Right kidney (tissue), 1 donor: ENCODE data around the gene ACTRT2.

ENCODE experiments used
- DNase-seq: peaks from one replicate; pipeline ENCODE4 v3.0.0-alpha.2; 2016

Gene ACTRT2

DNA sequence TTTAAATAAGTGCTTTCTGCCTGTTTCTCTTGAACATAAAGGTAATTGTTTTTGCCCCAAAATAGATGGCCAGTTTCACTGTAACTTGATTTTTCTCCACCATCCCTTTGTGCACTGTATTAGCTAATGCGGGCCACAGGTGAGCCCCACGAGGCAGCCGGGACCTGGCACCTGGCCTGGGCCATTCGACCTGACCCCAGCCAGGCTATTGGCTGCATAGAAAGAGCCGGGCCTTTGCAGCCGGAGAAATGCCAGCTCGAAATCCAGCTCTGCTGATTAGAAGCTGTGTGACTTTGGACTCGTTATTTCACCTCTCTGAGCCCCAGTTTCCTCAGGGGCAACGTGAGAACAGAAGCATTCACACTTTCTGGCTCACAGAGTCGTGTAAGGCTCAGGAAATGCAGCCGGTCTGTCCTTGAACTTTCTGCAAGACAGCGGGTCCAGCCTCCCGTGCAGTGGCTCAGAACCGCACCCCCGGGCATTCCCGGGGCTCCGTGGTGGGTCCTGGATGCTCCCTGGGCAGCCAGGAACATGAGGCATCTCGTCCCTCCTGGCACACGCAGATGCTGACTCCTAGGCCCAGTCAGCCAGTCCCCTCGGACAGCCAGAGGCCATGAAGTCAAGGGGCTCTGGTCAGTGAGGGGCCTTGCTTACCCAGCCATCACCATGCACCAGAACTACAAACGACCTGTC, 37.4 kb upstream of the ACTRT2 start:
- no peak for DNase-seq

DNA sequence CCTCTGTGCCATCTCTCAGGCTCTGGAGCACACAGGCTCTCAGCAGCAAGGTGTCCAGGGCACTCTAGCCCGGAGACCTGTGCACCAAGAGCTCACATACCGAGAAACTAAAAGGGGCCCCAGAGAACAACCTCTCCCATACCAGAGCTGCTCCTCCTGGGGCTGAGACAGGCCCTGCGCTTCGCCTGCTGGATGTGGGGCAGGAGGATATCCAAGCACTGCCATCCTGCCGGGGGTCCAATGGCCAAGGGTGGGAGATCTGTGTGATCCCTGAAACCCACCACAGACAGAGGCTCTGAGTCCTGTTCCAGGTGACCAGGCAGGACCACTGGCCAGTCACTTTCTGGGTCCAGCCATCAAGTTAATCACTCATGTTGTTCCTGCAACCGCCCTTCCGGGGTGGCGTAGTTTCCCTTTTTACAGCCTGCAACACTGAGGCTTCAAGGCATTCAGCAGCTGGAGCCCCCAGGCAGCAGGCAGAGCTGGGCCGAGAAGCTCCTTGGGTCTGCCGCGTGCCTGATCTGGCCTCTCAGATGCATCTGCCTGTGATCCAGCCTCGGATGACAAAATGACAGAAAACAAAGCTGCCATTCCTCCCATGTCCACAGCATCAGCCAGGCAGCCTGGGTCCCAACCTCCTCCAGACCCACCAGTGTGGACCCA, 36.7 kb upstream of the ACTRT2 start:
- no peak for DNase-seq

DNA sequence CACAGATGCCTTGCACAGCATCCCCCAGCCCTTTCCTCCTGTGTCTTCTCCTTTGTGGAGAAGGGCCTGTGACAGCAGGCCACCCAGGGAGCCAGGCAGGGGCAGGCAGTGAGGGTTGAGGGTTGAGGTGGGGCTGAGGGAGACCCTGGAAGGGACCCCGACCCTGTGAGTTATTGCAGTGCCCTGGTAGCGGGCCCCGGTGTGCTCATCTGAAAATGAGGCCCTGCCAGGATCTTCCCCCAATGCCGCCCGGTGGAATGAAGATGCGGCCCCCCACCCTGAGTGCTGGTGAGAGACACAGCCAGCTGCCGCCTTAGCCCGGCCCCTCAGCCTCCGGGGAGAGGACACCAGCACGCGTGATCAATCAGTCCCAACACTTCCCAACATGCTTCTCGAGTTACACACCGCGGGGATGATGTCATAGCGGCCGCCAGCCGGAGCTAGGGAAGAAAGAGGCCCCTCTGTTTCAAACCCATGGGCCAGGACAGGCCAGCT, 36.2 kb upstream of the ACTRT2 start:
- DNase-seq = peak; percentile 50

DNA sequence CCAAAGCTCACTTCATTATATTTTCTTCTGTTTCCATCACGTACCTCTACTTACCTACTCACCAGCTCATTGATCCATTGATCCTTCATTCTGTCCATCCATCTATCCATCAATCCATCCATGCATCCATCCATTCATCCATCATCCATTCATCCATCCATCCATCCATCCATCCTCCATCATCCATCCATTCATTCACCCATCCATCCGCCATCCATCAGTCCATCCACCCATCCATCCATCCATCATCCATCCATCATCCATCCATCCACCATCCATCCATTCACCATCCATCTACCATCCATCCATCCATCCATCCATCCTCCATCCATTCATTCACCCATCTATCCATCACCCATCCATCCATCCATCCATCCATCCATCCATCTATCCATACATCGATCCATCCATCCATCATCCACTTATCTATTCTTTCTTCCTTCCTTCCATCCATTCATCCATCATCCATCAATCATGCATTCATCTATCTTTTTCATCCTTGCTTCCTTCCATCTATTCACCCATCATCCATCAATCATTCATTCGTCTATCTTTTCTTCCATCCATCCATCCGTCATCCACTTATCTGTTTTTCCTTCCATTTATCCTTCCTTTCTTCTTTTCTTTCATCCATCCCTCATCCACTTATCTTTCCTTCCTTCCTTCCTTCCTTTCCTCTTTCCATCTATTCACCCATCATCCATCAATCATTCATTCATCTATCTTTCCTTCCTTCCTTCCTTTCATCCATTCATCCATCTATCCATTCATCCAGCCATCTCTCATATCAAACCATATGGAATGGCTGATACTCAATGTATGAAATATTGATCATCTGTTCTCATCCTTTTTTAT, 35.3 kb upstream of the ACTRT2 start:
- no peak for DNase-seq

DNA sequence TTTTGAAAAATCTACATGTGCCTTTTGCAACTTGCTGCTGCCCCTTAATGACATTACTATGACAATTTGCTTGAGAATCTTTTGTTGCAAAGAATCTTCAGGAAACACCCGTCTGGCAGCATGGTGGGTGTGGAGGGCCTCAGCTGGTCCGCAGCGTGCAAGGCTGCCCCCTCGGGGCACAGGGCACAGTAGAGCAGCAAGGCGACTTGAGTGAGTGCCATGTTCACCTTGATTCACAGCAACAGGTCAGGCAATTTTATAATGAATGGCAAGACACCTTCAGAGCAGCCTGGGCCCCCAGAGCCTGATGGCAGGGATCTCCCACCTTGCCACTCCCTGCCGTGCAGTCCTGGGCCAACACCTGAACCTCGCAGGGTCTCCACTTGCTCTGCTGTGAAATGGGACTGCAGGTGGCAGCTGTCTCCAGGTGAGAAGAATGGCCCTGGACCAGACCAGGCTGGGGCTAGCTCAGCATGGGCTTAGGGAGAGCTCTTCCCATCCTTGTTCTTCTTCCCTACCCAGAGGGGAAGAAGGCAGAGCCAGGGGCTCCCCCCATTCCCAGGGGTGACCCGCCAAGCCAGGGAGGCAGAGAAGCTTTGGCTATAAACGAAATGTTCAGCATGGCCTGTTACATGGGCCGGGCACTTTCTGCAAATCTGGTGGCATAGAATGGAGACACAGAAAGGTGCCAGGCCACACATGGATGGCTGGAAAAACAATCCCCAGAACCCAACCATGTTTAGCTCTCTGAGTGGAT, 34.5 kb upstream of the ACTRT2 start:
- no peak for DNase-seq

DNA sequence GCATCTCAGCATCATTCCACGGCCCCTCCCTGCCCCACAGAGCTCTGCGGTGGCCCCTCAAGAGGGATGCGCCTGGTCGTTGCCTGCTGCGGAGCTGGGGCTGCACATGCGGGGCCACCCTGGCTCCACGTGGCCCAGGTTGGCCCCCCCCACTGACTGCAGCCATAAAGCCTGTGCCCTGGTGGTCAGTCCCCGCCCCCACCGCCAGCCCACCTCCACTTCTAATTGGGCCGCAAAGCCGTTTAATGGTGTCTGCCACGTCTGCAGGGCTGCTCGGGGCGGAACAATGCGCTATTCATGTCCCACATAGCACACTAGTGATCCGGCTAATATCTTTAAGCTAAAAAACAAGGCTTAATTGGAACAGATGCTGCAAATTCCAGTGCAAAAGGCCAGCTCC, 33.5 kb upstream of the ACTRT2 start:
- no peak for DNase-seq

DNA sequence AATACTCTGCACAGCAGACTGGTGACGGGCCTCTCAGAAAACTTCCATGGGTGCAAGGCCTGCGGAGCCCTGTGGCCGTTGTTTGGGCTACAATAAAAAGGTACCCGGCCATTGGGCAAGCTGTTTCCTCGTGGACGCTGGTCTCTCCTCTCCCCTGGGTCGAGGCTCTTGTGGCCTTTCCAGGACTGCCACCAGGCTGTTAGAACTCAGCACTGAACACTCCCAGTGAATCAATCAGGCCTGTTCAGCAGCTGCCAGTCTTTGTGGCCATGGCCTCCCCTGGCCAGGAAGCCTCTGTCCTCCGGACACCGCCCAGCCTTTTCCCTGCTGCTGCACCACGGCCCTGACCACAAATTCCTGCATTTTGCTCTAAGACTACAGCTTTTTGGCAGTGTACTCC, 33.0 kb upstream of the ACTRT2 start:
- no peak for DNase-seq

DNA sequence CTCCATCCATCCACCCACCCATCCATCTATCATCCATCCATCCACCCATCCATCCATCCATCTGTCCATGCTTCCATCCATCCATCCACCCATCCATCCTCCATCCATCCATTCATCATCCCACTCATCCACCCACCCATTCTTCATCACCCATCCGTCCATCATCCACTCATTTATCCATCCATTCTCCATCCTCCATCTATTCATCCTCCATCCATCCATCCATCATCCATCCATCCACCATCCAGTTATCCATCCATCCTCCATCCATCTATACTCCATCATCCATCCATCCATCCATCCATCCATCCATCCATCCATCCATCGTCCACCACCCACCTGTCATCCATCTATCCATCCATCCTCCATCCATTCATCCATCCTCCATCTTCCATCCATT, 32.1 kb upstream of the ACTRT2 start:
- no peak for DNase-seq

DNA sequence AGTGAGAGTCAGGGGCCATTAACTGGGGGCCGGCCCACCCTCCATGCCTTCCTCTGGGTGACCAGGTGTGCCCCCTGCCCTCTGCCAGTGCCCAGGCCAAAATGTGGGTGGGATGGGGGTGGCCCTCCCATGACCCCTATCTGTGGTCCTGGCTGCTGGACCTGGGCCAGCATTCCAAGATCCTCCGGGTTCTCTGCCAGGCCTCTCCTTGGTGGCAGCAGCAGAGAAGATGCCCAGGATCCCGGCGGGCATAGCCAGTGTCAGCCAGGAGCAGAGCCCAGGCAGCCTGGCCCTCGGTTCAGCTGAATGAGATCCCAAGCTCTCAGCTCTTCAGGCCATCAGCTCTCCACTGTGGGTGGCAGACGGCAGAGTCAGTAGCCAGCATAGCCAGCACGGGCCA, 31.3 kb upstream of the ACTRT2 start:
- DNase-seq = no peak

DNA sequence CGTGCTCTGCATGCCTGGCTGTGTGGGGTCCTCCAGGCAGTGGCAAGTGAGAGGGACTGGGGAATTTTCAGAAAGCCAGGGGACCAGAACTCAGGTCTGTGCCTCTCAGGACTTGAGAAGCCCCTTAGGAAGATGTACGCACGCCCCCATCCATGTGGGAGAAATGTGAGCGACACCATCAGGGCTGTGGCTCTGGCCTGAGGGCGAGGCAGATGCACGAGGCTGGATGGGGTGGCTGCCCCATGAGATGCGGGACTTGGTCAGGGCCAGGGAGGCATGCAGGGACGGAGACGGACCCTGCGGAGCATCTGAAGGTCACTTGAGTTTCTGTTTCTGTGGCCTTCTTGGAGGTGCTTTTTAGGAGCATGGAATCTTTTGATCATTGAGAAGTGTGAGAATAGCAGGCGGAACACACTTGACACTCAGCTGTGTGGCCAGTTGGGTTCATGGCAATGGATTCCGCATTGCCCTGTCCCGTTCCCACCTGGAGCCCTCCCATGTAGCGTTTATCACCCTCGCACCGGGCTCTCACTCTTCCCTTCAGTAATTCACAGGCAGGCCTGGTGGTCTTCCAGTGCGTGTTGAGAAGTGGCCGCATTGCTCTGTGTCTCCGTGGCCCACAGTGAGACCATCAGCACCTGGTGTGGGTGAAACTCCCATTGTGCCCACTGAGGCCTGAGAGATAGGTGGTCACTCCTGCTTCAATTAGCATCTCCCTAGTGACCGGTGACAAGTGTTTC, 30.7 kb upstream of the ACTRT2 start:
- no peak for DNase-seq

DNA sequence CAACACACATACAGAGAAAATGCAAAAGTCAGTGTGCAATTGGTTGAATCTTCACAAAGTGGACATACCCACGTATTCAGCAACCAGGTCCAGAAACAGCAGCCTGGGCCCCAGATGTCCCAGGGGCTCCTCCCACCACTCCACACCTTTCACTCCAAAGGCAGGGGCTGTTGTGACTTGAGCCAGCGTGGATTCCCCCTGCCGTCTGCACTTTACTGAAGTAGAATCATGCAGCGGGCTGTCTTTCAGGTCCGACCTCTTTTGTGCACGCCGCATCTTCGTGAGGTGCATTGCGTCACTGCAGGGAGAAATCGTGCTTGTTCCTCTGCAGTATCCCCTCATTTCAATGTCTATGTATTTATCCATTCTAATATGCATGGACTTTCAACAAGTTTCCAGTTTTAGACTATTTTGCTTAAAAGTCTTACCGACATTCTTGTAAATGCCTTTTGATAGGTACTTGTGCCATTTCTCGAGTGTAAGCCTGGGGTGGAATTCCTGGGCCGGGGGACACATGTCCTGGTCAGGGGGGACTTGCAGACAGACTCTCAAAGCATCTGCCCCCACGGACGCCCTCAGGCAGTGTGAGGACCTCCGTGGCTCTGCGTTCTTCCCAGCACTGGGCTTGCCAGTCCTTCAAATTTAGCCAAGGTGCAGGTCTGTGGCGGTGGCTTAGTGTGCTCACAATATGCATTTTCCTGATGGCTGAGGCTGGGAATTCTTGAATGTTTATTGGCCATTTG, 29.3 kb upstream of the ACTRT2 start:
- DNase-seq = no peak

DNA sequence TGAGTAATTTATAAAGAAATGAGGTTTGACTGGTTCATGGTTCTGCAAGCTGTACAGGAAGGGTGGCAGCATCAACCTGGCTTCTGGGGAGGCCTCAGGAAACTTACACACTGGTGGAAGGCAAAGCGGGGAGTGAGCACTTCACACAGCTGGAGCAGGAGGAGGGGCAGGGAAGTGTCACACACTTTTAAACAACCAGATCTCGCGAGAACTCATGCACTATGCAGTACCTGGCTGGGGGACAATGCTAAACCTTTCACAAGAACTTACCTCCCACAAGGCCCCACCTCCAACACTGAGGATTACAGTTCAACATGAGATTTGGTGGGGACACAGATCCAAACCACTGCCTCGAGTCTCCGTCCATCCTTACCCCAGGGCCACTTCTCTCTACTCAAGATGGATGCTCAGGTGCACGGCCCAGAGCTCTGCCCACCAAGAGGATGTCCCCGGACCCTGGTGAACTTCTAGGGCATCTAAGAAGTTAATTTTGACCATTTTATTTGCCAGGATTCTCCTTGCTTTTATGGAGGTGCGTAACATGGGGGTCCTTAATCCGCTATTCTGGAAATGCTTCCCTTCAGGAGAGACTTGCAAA, 22.7 kb upstream of the ACTRT2 start:
- no peak for DNase-seq

DNA sequence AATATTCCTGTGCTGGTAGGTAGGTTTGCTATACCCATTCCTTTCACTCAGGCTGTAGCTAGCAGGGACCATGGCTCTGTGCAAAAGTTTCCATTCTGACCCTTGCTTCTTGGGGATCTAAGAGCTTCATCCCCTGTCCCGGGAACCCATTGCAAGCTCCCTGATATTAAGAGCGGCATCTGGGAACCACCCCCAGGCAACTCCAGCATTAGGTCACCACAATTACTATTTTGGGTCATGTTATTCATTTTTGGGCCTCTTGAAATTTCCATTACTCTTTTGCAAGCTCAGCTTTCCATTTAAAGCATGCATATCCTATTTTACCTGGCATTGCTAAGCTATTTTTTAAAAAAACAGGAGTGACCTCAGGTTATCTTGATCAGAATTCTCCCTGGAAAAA, 22.1 kb upstream of the ACTRT2 start:
- no peak for DNase-seq

DNA sequence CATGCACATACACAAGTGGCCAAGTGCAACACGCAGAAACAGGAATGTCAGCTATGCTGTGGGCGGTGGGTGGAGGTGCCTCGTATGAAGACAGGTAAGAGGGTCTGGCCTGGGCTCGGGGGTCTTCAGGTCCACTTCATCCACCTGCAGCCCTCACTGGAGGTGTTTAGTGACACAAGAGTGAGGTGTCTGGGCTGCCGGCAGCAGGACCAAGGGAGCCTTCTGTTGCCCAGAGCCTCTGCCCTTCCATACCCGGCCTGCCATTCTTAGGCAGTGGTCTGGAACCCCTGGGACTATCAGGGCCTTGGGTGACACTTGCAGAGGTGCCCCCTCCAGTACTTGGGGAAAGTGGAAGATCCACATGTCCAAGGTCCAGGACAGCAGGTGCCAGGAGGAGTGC, 21.7 kb upstream of the ACTRT2 start:
- no peak for DNase-seq

DNA sequence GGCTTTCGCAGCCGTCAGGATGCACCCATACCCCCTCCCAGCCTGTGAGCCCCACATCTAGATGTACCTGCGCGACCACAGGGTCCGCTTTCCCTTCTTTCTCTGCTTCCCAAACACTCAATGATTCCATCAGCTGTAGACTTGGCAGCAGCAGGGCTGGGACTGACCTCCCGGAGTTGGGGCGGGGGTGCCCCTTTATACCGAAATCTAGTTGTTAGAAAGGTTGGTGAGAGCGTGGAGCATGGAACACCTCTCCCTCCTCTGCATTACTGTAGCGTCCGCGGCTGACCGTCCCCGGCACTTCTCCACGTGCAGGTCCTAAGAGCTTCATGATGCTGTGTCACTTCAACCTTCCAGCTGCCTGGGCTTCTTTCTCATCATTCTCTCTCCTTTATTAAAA, 21.1 kb upstream of the ACTRT2 start:
- DNase-seq = no peak

DNA sequence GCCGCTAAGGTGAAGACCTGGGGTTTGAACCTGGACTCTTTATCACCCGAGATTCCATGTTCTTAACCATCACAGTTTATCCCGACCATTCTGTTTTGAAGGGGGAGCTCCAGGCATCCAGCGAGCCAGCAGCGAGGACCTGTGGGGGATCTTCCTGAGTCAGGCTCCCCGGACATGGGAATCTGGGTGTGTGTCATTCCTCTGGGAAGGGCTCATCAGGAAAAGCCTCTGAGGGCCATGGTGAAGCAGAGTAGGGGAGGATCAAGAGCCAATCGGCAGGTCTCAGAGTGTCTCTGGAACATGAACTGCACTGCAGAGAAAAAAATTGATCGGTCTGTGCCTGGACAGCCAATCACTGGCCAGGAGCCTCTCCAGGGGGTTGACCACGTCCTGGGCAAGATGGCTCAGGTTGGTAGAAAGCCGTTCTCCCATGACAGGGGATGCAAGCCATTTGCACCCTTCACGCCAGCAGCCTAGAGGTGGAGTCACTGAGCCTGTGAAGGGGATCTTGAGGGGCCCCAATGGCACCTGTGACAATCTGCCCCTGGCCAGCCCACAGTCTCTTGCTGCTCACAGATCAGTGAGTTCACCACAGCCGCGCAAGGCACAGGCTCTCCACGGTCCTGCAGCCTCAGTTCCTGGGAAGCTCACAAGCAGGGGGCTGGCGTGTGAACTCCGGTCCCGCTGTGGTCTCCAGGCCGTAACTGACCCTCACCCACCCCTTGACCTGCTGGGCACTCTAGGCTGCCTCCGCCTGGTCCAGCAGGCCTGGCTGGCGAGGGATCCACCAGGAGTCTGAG, 20.4 kb upstream of the ACTRT2 start:
- no peak for DNase-seq

DNA sequence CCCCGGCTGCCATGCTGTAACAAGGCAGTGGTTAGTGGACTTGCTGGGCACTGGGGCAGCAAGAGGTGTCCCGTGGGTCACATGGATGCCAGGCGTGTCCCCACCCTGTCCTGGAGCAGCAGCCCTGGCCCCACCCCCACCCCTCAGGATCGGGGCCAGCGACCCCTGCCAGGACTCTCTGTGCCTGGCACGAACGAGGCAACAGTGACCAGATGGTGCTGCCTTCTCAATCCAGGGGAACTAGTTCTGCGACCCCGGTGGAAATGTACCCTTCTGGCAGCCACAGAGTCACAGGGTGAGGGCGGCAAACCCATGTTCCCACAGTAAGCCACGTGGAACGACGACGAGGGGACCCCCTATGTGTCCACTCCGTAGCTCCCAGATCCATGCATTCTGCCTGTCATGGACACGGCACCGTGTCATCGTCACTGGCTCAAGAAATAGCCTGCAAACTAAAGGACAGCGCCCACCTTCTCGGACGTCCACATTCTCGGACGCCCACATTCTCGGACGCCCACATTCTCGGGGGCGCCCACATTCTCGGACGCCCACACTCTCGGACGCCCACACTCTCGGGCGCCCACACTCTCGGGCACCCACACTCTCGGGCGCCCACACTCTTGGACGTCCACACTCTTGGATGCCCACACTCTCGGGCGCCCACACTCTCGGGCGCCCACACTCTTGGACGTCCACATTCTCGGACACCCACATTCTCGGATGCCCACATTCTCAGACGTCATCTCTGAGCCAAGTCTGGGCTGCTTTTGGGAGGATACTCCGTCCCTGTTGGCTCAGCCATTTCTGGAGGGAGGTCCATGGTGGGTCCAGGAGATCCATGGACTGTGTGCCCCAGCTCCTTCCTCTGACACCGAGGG, 19.6 kb upstream of the ACTRT2 start:
- no peak for DNase-seq

DNA sequence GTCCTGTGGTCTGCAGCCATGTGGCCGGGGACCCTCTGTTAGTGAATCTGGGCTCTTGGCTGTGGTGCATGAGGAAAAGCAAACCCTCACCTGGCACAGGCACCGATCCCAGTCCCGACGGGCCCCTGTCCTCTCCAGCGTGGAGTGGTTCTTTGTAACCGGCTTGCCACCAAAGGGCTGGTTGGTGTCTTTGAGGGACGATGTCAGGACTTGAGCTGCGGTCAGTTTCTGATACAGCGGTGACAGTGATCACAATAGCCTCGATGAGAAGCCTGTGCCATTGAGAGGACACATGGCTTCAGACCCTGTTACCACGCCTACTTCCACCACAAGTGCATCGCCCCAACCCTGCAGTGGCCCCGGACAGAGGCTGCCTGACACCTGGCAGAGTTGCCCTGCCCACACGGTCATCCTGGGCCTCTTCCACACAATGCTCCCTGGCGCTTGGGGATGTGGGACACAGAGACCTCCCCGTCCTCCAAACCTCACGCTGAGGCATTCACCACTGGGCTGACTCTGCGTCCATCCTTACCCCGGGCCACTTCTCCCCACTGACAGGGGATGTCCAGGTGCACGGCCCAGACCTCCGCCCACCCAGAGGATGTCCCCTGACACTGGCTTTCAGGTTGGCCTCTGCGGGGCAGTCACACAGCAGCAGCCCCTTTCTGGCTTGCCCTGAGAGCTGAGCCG, 18.8 kb upstream of the ACTRT2 start:
- DNase-seq = no peak
